ENCODE data around the gene ST6GALNAC5.
"Not testable (repeated sequence)": the region's sequence is repeated elsewhere in the genome, so short reads cannot be mapped to it uniquely, and the experiment has no call there.

ST6GALNAC5 gene

GRCh38 chr1:76868154-76868882 lies 1.0 kb downstream of the ST6GALNAC5 start:
- DNase-seq, result peak; percentile 68

DNA sequence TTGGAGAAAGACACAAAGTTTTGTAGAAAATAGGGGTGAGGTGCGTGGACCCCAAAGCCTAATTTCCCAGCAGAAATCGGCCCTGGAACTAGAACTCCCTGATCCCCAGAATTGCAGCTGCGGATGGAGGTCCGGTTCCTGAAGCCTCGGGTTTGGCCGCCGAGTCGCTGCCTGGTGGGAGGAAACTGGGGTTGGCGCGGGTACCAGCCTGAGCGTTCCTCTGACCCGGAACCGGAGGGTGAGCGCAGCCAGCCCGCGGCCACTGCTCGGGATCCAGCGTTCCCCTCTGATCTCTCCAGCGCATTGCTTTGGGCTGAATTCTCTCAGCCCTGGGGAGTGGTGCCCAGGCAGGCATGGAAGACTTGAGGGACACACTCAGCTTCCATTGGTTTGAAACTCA lies 1.6 kb downstream of the ST6GALNAC5 start:
- peak; percentile 49 for DNase-seq

- no peak for DNase-seq
Observed at GRCh38 chr1:76870037-76870436, 2.8 kb downstream of the ST6GALNAC5 start.

DNA sequence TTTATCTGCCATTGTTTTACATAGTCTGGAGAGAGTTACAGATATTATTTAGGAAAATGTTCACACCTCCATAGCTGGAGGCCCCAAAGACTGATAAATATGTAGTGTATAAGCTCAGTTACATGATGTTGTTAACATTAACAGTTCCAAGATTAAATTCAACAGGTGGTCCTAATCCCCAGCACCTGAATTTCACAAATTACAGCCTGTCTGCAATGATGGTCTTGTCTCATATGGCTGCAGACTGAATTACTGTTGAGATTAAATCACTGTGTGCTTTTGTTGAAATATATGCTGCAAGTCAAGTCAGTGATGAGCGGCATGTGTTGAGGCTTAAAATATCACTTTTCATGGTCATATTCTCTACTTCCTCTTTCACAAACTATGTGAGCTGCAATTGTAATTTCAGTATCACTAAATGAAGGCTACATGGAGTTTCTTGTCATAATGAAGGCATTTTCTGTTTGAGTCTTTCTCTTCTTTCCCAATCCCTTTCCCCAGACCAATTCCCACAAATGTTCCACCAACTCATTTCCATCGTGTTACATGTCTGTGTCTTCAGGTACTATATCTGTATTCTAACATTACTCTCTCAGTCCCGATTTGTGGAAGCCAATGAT lies 4.2 kb downstream of the ST6GALNAC5 start:
- no peak for DNase-seq

DNA sequence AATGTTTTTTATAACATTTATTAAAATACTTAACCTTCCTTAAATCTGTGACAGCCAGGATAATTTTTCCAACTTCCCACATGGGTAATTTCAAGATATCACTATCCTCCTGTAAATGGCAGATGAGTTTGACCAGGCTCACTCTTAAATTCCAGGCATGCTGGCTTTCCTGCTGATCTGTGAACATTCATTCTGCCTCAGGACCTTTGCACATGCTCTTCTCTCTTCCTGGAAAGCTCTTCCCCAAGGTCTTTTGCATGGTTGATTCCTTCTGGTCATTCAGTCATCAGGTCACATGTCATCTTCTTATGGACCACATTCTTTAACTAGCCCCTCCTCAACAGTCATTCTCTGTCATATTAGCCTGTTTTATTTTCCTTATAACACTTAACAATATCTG lies 5.7 kb downstream of the ST6GALNAC5 start:
- DNase-seq, result no peak

DNA sequence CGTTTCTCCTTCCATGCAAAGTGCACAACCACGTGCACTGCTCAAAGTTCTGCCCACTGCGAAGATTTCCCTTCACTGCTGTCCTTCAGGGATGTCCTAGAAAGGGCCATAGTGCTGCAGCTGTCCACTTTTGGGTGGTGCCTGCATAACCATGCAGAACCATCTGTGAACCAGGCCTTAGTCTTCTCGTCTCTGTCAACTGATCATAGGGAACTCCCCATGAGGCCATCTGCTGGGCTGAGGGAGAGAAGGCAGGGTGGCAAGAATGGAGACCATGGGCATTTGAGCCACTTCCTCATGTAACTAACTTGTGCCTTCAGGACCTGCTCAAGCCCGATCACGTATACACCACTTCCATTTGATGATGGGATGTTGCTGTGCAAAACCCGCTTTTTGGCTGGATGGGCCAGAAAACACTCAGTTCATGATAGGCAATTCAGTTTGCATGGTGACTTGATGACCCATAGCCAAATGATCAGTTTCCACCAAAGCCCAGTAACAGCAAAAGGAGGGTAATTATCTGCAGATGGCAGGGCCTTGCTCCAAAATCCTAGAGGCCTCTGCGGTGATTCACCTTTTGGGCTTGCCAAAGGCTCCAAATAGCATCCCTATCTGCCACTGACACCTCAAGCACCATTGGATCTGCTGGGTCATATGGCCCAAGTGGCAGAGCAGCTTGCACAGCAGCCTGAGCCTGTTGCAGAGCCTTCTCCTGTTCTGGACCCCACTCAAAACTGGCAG lies 9.5 kb downstream of the ST6GALNAC5 start:
- DNase-seq, result no peak

GRCh38 chr1:76879014-76879413 lies 11.7 kb downstream of the ST6GALNAC5 start:
- not testable (repeated sequence) for DNase-seq

DNA sequence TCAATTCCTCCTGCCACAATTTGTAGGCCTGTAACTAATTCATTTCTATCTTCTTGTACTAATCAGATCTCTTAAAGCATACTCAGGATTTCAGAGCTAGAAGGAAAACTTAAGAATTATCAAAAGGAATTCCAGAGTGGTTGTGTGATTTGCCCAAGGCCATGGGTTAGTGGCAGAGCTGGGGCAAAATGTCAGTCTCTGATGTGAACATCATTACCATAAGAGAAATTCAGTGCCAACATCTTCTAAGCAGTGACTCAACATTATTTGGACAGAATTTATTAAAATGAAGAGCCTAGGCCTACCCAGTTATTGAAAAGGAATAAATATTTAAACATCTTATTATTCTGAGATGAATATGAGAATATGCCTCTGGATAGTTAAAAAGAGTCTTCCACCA lies 14.5 kb downstream of the ST6GALNAC5 start:
- DNase-seq, result no peak

DNA sequence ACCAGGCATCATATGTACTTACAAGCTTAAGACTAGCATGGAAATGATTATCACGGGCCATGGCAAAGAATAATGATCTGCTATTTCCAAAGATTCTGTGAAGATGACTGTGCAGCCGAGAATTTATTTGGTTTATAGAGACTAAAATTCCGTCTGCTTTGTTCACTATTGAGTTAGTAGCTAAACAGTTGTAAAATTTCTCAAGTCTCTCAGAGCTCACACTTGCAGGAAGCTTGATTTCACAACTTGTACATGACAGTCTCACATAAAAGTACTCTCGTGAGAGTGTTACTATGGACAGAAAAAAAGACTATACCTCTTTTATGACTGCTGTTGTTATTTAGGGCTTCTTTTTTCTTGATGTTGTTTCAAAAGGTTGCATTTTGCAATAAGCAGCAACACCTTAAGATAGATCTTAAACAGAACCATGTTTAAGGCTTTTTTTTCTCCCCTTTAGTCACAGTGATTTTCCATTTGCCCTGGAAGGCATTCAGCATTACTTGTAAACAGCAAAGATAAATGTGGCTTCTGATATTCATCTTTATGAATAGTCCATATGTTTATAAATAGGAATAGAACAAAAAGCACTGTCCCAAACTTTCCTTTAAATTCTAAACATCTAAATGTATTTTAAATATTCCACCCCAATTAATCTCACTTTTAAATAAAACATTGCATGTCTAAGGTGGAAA lies 24.8 kb downstream of the ST6GALNAC5 start:
- DNase-seq, result no peak

DNA sequence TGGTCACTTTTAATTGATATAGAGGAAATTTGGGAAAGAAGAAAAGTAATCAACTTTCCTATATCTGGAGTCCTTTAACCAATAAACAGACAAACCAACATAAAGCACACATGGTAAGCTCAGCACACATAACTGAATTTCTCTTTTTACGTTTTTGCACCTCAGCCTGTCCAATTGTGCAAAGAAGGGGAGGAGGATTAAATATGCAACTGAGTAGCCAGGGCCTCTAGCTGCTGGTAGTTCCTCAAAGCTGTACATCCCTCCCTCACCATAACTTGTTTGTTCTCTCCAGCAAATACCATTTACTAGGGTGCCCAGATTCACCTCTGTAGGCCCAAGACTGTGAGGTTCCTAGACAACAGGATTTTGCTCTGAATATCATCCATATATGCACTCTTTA lies 25.4 kb downstream of the ST6GALNAC5 start:
- DNase-seq, result no peak

- peak; percentile 54 for DNase-seq
Observed at GRCh38 chr1:76901158-76901767, 34.0 kb downstream of the ST6GALNAC5 start.

DNA sequence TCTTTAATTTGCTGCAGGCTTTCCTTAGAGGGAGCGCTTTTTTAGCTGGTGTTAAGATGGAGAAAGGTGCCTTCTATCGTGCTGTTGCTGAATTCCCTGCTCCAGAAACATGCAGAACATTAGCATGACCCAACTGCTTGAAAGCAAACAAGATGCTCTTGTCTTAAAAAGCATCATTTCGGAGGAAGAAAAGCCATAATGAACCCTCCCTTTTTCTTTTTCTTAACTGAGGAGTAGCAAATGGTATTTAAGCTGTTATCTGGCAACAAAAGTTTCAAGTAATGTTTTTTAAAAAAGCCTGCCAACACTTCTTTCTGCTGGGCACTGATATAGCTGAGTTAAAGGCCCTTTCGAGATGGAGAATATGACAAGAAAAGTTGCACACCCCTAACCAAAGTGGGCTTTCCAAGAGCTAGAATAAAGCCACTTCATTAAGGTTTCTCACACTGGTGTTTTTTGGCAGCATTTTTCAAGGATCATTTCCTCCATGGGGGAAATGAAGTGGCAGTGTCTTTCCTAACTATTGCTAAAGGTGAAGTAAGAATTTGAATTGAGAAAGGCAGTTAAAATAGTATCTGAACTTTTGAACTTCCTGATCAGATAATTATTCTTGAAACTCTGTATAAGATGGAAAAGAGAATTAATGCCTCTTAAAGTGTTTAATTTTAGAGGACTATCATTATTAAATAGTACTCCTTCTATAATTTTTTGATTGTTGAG lies 38.8 kb downstream of the ST6GALNAC5 start:
- DNase-seq, result no peak

GRCh38 chr1:76909311-76909710 lies 42.0 kb downstream of the ST6GALNAC5 start:
- DNase-seq, result no peak

DNA sequence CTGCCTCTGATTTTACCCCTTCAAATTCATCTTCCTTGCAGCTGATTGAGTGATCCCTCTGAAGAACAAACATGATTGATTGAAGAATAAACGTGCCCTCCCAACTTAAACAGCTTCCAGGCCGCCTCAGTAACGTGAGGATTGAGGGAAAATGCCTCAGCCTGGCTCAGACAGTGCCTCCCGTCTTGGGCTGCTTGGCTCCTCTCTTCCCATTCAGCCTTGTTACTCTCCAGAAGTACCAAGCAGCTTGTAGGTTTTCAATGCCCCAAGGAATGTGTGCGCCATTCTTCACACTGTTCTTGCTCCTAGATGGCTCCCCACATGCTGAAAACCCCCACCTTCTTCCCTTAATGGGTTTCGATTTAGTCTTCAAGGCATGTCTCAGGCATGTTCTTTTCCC lies 51.8 kb downstream of the ST6GALNAC5 start:
- DNase-seq, result no peak

DNA sequence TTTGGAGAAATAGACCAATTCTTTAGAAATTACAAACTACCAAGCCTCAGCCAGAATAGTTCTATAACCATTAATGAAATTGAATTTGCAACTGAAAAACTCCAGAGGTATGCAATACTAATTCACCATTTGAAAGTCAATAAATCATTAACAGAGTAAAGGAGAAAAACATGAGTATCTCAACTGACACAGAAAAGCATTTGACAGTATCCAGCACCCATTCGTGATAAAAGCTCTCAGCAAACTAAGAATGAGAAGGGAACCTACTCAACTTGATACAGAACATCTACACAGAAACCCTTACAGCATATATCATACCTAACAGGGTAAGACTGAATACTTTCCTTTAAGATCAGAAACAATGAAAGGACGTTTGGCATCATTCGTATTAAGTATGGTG lies 54.3 kb downstream of the ST6GALNAC5 start:
- DNase-seq, result no peak

DNA sequence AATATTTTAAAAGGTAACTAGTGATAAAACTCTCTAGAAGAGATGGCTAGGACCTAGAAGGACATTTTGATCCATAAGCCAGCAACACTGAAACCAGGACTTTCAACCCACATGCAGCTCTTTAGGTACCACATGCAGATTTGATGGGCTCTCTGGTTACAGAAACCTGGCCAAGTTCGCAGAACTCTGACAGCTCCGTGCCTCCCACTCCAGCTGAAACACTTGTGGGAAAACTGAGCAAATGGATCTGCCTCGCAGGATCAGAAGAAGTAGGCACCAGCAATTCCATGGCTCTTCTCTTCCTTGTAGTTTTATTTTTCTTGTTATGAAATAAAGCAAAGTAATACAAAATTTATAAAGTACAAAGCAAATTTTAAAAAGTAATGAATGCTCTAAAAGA lies 58.5 kb downstream of the ST6GALNAC5 start:
- DNase-seq, result no peak

DNA sequence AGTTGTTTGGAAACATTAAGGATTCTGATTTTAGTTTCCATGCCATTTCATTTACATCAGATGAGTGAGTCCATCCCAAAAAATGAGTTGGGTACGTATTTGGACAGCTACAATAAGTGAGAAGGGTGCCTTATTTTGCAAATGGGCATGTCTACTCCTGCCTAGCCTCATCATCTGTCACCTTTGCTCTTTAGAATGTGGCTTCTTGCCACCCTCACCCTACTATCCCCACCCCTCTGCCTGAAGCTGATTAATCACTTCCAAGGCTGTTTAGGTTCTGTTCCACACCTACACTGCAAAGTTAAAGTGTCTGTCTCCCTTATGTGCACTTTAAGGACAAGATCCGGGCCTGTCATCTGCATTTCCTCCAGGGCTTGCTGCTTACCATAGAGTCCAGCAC lies 61.2 kb downstream of the ST6GALNAC5 start:
- DNase-seq, result no peak

- no peak for DNase-seq
Observed at GRCh38 chr1:76929136-76929535, 61.9 kb downstream of the ST6GALNAC5 start.

DNA sequence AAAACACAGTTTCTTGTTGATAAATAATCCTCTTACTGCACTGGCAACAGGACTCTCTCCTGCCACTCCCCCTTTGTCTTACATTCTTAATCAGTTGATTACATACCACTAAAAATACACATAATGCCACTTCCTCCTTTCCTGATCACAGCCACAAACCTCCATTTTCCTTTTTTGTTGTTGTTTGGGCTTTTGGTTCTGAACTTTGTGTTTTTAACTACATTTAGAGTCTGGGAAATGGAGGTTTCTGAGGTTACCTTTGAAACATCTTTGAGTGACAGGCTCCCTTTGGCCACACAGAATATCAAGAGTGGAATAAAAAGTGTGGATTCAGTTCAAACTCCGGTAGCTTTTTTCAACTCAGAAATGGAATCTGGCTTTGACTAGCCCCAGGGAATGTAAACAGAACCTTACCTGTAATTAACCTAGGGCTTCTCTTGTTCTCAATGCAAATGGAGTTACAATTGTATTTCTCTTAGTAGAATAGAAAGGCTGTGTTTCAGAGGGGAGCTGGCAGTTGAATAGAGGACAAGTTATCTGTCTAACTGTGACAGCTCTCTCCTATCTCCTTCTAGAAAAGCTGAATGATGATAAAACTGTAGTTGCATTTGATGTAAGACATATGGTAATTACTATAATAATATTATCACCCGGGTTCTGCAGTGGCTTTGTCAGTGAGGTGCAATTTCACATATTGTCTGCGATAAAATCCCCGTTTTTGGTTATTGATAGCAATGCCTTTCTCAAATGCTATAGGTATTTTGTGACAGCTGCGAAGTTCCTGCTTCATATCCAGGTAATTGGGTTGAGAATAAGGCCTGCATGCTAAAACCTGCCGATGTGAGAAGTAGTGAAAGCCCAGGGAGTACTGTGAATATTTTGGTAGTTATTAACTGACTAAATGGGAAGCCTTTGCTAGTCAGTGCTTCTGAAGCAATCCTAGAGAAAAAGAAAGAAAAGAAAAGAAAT lies 66.9 kb downstream of the ST6GALNAC5 start:
- DNase-seq, result no peak

DNA sequence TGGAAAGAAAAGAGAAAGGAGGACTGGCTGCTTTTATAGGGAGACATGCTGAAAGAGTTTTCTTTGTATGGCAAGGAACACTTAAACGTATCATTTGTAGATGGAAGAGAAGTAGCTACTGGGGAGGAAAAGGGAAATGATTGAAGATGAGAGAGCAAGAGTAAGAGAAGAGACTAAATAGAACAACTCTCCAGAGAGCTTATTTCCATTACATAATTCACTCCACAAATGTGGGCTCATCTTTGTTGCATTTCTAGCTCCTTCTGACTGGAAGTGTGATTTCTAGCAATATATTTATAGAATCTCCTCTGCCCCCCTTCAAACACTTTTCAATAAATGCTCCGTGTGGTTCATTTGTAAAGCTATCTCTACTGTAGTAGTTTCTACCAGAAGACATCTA lies 71.0 kb downstream of the ST6GALNAC5 start:
- no peak for DNase-seq

Data from activated CD8-positive, alpha-beta memory T cell treated with anti-CD3 and anti-CD28 coated beads, Interleukin-2, amount 50 U/mL, for 48 hours (primary cell).